Liver (tissue), 3 donors: Measurements from ENCODE around the gene STK35.

Experiments used
- FOXA1 ChIP-seq: IDR thresholded peaks from 2 replicates; pipeline ENCODE4 v1.6.1; 2016; ENCODE audit warnings: antibody characterized with exemption
- GABPA ChIP-seq, 2 donors: IDR thresholded peaks in 1 of 2; conservative IDR thresholded peaks in 1 of 2; 2 replicates each; pipeline ENCODE4 v1.6.1; 2016; ENCODE audit warnings: antibody characterized with exemption in 2 of 2, mild to moderate bottlenecking in 1 of 2, moderate library complexity in 1 of 2
- HNF4A ChIP-seq, 2 donors: conservative IDR thresholded peaks; 2 replicates each; pipeline ENCODE4 v1.6.1; 2016; ENCODE audit warnings: antibody characterized with exemption in 2 of 2, mild to moderate bottlenecking in 2 of 2
- JUND ChIP-seq, 2 donors: IDR thresholded peaks; 2 replicates each; pipeline ENCODE4 v1.6.1; 2016; ENCODE audit warnings: antibody characterized with exemption in 2 of 2
- RAD21 ChIP-seq, 2 donors: IDR thresholded peaks; 2 replicates each; pipeline ENCODE4 v1.6.1; 2016; ENCODE audit warnings: antibody characterized with exemption in 2 of 2, mild to moderate bottlenecking in 2 of 2
- RXRA ChIP-seq, 2 donors: IDR thresholded peaks; 2 replicates each; pipeline ENCODE4 v1.6.1; 2017 to 2018; ENCODE audit warnings: antibody characterized with exemption in 2 of 2, mild to moderate bottlenecking in 1 of 2
- SP1 ChIP-seq: IDR thresholded peaks from 2 replicates; pipeline ENCODE4 v1.6.1; 2018; ENCODE audit warnings: antibody characterized with exemption, mild to moderate bottlenecking
- TAF1 ChIP-seq: conservative IDR thresholded peaks from 2 replicates; pipeline ENCODE4 v1.6.1; 2016; ENCODE audit warnings: antibody characterized with exemption, mild to moderate bottlenecking
- YY1 ChIP-seq: IDR thresholded peaks from 2 replicates; pipeline ENCODE4 v1.6.1; 2016; ENCODE audit warnings: antibody characterized with exemption, mild to moderate bottlenecking
- TF ChIP-seq, protein P1 (sequence below): IDR thresholded peaks from 2 replicates; pipeline ENCODE4 v1.6.1; 2016; ENCODE audit warnings: antibody characterized with exemption
- TF ChIP-seq, protein P2 (sequence below): fragments of 150-350 bp; IDR thresholded peaks from 2 replicates; pipeline ENCODE4 v1.5.1; 2017; ENCODE audit warnings: improper control_type of control experiment, low read depth, low read length; ENCODE audit not compliant: missing input control
- TF ChIP-seq, protein P3 (sequence below): IDR thresholded peaks from 2 replicates; pipeline ENCODE4 v1.6.1; 2016; ENCODE audit warnings: antibody characterized with exemption
- TF ChIP-seq, protein P4 (sequence below): IDR thresholded peaks from 2 replicates; pipeline ENCODE4 v1.6.1; 2016; ENCODE audit warnings: antibody characterized with exemption
- TF ChIP-seq, protein P5 (sequence below): IDR thresholded peaks from 2 replicates; pipeline ENCODE4 v1.6.1; 2016; ENCODE audit warnings: antibody characterized with exemption, mild to moderate bottlenecking
- donor health status: healthy.
- donor health status: healthy.

DNA sequence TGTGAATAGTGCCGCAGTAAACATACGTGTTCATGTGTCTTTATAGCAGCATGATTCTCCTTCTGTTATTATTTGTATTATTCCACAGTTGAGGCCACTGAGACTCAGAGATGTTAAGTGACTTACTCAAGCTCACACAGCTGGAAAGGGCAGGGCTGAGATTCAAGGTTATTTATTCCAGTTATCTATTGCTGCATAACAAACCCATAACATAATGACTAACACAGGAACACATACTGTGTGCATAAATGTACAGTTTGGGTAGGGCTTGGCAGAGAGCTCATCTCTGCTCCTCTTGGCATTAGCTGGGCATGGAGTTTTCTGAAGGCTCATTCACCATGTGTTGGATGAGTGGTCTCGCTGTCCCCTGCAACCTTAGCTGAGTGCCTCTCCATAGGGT lies 68.8 kb downstream of the STK35 start:
- TF ChIP-seq, protein P1, sequence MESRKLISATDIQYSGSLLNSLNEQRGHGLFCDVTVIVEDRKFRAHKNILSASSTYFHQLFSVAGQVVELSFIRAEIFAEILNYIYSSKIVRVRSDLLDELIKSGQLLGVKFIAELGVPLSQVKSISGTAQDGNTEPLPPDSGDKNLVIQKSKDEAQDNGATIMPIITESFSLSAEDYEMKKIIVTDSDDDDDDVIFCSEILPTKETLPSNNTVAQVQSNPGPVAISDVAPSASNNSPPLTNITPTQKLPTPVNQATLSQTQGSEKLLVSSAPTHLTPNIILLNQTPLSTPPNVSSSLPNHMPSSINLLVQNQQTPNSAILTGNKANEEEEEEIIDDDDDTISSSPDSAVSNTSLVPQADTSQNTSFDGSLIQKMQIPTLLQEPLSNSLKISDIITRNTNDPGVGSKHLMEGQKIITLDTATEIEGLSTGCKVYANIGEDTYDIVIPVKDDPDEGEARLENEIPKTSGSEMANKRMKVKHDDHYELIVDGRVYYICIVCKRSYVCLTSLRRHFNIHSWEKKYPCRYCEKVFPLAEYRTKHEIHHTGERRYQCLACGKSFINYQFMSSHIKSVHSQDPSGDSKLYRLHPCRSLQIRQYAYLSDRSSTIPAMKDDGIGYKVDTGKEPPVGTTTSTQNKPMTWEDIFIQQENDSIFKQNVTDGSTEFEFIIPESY: no peak
- TF ChIP-seq, protein P2, sequence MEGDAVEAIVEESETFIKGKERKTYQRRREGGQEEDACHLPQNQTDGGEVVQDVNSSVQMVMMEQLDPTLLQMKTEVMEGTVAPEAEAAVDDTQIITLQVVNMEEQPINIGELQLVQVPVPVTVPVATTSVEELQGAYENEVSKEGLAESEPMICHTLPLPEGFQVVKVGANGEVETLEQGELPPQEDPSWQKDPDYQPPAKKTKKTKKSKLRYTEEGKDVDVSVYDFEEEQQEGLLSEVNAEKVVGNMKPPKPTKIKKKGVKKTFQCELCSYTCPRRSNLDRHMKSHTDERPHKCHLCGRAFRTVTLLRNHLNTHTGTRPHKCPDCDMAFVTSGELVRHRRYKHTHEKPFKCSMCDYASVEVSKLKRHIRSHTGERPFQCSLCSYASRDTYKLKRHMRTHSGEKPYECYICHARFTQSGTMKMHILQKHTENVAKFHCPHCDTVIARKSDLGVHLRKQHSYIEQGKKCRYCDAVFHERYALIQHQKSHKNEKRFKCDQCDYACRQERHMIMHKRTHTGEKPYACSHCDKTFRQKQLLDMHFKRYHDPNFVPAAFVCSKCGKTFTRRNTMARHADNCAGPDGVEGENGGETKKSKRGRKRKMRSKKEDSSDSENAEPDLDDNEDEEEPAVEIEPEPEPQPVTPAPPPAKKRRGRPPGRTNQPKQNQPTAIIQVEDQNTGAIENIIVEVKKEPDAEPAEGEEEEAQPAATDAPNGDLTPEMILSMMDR: no peak
- TF ChIP-seq HNF4A (conservative IDR thresholded peaks at IDR 0.05): no peak
- TF ChIP-seq, protein P3, sequence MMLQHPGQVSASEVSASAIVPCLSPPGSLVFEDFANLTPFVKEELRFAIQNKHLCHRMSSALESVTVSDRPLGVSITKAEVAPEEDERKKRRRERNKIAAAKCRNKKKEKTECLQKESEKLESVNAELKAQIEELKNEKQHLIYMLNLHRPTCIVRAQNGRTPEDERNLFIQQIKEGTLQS: no peak
- no peak for TF ChIP-seq JUND (IDR thresholded peaks at IDR 0.05)
- no peak for TF ChIP-seq YY1
- TF ChIP-seq SP1: no peak
- no peak for TF ChIP-seq RXRA (IDR thresholded peaks at IDR 0.05)
- no peak for TF ChIP-seq RAD21 (IDR thresholded peaks at IDR 0.05)
- TF ChIP-seq, protein P4, sequence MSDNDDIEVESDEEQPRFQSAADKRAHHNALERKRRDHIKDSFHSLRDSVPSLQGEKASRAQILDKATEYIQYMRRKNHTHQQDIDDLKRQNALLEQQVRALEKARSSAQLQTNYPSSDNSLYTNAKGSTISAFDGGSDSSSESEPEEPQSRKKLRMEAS: no peak
- no peak for TF ChIP-seq TAF1
- no peak for TF ChIP-seq FOXA1
- TF ChIP-seq GABPA (IDR thresholded peaks at IDR 0.05 in 1 of 2, conservative IDR thresholded peaks at IDR 0.05 in 1 of 2): no peak
- TF ChIP-seq, protein P5, sequence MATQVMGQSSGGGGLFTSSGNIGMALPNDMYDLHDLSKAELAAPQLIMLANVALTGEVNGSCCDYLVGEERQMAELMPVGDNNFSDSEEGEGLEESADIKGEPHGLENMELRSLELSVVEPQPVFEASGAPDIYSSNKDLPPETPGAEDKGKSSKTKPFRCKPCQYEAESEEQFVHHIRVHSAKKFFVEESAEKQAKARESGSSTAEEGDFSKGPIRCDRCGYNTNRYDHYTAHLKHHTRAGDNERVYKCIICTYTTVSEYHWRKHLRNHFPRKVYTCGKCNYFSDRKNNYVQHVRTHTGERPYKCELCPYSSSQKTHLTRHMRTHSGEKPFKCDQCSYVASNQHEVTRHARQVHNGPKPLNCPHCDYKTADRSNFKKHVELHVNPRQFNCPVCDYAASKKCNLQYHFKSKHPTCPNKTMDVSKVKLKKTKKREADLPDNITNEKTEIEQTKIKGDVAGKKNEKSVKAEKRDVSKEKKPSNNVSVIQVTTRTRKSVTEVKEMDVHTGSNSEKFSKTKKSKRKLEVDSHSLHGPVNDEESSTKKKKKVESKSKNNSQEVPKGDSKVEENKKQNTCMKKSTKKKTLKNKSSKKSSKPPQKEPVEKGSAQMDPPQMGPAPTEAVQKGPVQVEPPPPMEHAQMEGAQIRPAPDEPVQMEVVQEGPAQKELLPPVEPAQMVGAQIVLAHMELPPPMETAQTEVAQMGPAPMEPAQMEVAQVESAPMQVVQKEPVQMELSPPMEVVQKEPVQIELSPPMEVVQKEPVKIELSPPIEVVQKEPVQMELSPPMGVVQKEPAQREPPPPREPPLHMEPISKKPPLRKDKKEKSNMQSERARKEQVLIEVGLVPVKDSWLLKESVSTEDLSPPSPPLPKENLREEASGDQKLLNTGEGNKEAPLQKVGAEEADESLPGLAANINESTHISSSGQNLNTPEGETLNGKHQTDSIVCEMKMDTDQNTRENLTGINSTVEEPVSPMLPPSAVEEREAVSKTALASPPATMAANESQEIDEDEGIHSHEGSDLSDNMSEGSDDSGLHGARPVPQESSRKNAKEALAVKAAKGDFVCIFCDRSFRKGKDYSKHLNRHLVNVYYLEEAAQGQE: no peak
